Fibroblast of lung (primary cell): ENCODE results near the gene CHDH. TPM values are rescaled to one million over a fixed set of nuclear protein-coding genes. Genes with fewer than 3 reads are reported as not detected.

Experiments used
- DNase-seq, 2 donors: peaks; one replicate each; pipeline versions ENCODE4 v3.0.0 to v3.0.0-alpha.2; 2010; ENCODE audit warnings: low read depth in 2 of 2
- H2AFZ ChIP-seq: 2 replicates; pipeline ENCODE4 v1.5.1; 2012; ENCODE audit warnings: low read length, control low read depth, inconsistent platforms
- H3K27ac ChIP-seq: 2 replicates; pipeline ENCODE4 v1.5.1; 2011; ENCODE audit warnings: low read length, control low read depth; ENCODE audit not compliant: insufficient read depth
- H3K27me3 ChIP-seq: 2 replicates; pipeline ENCODE4 v1.5.1; 2011; ENCODE audit warnings: mild to moderate bottlenecking, low read length; ENCODE audit not compliant: control insufficient read depth, insufficient read depth
- H3K36me3 ChIP-seq: 2 replicates; pipeline ENCODE4 v1.5.1; 2011; ENCODE audit warnings: low read length; ENCODE audit not compliant: control insufficient read depth, insufficient read depth
- H3K4me1 ChIP-seq: 2 replicates; pipeline ENCODE4 v1.5.1; 2011; ENCODE audit warnings: low read length; ENCODE audit not compliant: control insufficient read depth, insufficient read depth; ENCODE audit errors: extremely low read depth
- H3K4me2 ChIP-seq: 2 replicates; pipeline ENCODE4 v1.5.1; 2011; ENCODE audit warnings: low read length, control low read depth; ENCODE audit not compliant: insufficient read depth; ENCODE audit errors: extremely low read depth
- H3K4me3 ChIP-seq, 4 experiments: fragments of 200-600 bp in 1 of 4; sonication (generic) in 1 of 4; replicated peaks in 1 of 4; 2 replicates each; pipeline ENCODE4 v1.5.1; 2011 to 2016; ENCODE audit warnings: low read length in 4 of 4, low read depth in 3 of 4, mild to moderate bottlenecking in 3 of 4, control low read depth in 2 of 4, inconsistent platforms in 1 of 4, mixed read lengths in 1 of 4; ENCODE audit not compliant: insufficient read depth in 1 of 4; ENCODE audit errors: control extremely low read depth in 1 of 4
- H3K79me2 ChIP-seq: 2 replicates; pipeline ENCODE4 v1.5.1; 2012; ENCODE audit warnings: mild to moderate bottlenecking, low read length, inconsistent platforms; ENCODE audit not compliant: control insufficient read depth, insufficient read depth
- H3K9ac ChIP-seq: 2 replicates; pipeline ENCODE4 v1.5.1; 2011; ENCODE audit warnings: mild to moderate bottlenecking, low read length, control low read depth; ENCODE audit not compliant: insufficient read depth
- H3K9me3 ChIP-seq: 2 replicates; pipeline ENCODE4 v1.5.1; 2012; ENCODE audit warnings: low read depth, low read length; ENCODE audit not compliant: control insufficient read depth, insufficient read depth
- H4K20me1 ChIP-seq: 2 replicates; pipeline ENCODE4 v1.5.1; 2011; ENCODE audit warnings: low read length; ENCODE audit not compliant: control insufficient read depth, insufficient read depth; ENCODE audit errors: extremely low read depth
- EZH2 ChIP-seq: IDR thresholded peaks from 2 replicates; pipeline ENCODE4 v1.5.1; 2012; ENCODE audit warnings: low read length, control low read depth, mild to moderate bottlenecking; ENCODE audit errors: missing control alignments
- polyA plus RNA-seq, 2 donors: library from polyadenylated mRNA; depleted of rRNA in 1 of 2; stranded (reverse) in 1 of 2; unstranded in 1 of 2; fragments of >200 nt; gene quantifications; 2 replicates each; pipeline ENCODE4 v1.2.1, GENCODE V29; 2011 to 2012; ENCODE audit warnings: missing spikeins in 1 of 2
- total RNA-seq: library from RNA; depleted of rRNA; stranded (reverse); fragments of >200 nt; gene quantifications from 2 replicates; pipeline ENCODE4 v1.2.1, GENCODE V29; 2014
- TF ChIP-seq, protein P1 (sequence below), 2 donors: IDR thresholded peaks in 1 of 2; conservative IDR thresholded peaks in 1 of 2; 1 replicate in 1 of 2; 2 replicates in 1 of 2; pipeline ENCODE4 v1.5.1; 2011 to 2012; ENCODE audit warnings: low read length in 2 of 2, control low read depth in 1 of 2, inconsistent platforms in 1 of 2, low read depth in 1 of 2, mild to moderate bottlenecking in 1 of 2

Gene CHDH
- total and polyA plus RNA-seq, 2 donors (not counting 1 experiment from before 2014, with no cell fraction given): 0.23 to 0.83 TPM

DNA sequence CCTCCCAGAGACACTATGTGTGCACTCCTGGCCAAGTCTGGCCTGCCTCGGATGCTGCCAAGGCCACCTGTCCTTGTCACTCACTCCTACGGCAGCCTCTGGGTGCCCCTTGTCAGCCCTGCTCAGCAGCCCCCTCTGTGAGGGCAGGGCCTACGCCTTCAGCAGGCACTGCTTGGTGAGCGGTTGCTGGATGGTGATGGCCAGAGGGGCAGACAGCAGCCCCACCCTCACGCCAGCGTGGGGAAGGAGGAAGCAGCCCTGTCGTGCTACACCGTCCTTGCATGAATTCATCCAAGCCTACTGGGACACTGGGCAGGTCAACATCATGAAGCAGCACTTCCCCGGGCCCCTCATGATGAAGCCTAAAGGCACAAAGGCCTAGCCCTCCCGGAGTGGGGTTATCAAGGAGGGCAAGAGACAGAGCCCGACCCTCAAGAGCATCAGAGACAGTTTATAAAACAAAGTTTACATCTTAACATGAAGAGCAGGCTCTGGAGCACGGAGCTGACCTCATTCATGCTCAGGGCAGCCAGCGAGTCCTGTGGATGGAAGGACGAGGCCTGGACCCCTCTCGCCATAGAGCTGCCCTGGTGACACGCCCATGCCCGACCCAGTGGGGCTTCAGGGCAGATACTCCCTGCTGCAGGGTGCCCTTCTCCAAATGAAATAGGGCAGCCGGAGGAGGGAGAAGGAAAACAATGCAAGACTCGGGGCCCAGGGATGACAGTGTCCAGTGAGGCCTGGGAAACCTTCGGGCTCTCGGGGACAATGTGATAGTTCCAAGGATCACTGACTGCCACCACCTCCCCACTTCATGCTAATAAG, 25.3 kb downstream of the CHDH start:
- Histone ChIP-seq H3K79me2 (no peaks in the 10 kb centered on the region), H4K20me1 (no peaks in the 10 kb centered on the region), H3K9ac (no peak overlapping the region), H3K36me3 (no peaks in the 10 kb centered on the region), H3K9me3 (no peaks in the 10 kb centered on the region), H3K27ac (no peak overlapping the region), H3K4me1 (no peaks in the 10 kb centered on the region), H3K4me3 (no peak overlapping the region), H3K4me2 (no peak overlapping the region), H2AFZ (no peak overlapping the region), H3K27me3 (no peaks in the 10 kb centered on the region)
- no peak for DNase-seq
- TF ChIP-seq, protein P1, sequence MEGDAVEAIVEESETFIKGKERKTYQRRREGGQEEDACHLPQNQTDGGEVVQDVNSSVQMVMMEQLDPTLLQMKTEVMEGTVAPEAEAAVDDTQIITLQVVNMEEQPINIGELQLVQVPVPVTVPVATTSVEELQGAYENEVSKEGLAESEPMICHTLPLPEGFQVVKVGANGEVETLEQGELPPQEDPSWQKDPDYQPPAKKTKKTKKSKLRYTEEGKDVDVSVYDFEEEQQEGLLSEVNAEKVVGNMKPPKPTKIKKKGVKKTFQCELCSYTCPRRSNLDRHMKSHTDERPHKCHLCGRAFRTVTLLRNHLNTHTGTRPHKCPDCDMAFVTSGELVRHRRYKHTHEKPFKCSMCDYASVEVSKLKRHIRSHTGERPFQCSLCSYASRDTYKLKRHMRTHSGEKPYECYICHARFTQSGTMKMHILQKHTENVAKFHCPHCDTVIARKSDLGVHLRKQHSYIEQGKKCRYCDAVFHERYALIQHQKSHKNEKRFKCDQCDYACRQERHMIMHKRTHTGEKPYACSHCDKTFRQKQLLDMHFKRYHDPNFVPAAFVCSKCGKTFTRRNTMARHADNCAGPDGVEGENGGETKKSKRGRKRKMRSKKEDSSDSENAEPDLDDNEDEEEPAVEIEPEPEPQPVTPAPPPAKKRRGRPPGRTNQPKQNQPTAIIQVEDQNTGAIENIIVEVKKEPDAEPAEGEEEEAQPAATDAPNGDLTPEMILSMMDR (conservative IDR thresholded peaks at IDR 0.05 in 1 of 2, IDR thresholded peaks at IDR 0.05 in 1 of 2; ENCODE audit: low read depth in 1 of 2, low read length in 2 of 2): no peak
- no peak for TF ChIP-seq EZH2

DNA sequence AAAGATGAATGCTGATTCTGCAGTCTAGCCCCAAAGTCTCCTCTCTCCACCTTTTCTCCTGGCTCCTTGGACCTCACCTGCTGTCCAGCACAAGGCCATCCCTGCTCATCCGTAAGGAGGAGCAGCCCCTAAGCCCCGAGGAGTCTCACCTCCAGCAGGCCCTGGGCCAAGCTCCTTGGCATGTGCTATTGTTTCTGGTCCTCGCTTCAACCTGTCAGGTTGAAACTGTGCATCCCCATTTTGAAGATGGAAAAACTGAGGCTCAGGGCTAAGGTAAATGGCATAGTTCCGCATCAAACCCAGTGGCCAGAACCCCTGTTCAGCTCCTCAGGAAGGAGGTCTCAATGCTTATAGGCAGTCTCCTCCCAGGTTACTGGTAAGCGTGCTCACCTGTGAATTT, 26.1 kb downstream of the CHDH start:
- Histone ChIP-seq H3K4me1 (no peaks in the 10 kb centered on the region), H3K79me2 (no peaks in the 10 kb centered on the region)
- TF ChIP-seq, protein P1 (conservative IDR thresholded peaks at IDR 0.05 in 1 of 2, IDR thresholded peaks at IDR 0.05 in 1 of 2; ENCODE audit: low read depth in 1 of 2, low read length in 2 of 2): no peak
- no peak for TF ChIP-seq EZH2

DNA sequence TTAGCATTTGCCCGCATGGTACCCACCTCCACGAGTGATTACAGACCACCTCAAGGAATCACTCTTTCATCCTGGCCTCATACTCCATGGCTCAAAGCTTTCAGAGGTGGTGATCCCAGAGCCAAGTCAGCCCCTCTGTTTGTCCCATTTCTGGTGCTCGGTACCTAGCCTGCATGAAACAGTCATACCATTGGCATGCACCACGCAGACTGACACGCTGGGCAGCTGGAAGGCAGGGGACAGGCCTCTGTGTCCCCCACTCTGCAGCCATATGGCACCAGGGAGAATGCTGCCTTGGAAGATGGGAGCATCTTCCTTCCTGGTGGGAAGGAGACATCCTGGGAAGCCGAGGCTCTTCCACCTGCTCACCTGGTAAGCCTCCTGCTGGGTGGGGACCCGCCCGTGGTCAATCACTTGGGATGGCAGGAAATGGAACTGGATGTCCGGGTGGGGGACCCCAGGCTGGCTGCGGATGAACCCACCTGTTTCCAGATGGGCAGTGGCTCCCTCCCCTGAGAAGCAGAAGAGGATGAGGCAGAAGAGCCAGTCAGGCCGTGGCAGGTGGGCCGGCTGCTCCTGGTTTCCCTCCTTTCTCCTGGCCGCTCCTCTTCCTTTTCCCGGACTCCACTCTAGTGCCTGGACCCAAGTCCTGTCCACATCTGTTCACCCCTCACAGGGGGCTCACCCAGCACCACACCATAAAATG, 26.9 kb downstream of the CHDH start:
- Histone ChIP-seq H2AFZ (no peak overlapping the region), H3K9ac (no peak overlapping the region), H3K4me2 (no peak overlapping the region), H4K20me1 (no peaks in the 10 kb centered on the region), H3K9me3 (no peaks in the 10 kb centered on the region), H3K36me3 (no peaks in the 10 kb centered on the region), H3K79me2 (no peaks in the 10 kb centered on the region), H3K27me3 (no peaks in the 10 kb centered on the region), H3K27ac (no peak overlapping the region), H3K4me1 (no peaks in the 10 kb centered on the region), H3K4me3 (no peak overlapping the region)
- TF ChIP-seq, protein P1 (conservative IDR thresholded peaks at IDR 0.05 in 1 of 2, IDR thresholded peaks at IDR 0.05 in 1 of 2; ENCODE audit: low read depth in 1 of 2, low read length in 2 of 2): no peak
- TF ChIP-seq EZH2: no peak
- no peak for DNase-seq

More for the DNA sequence above, 26.1 kb downstream of the CHDH start:
- H3K27ac ChIP-seq: no peak overlapping the region
- DNase-seq: no peak
- no peak overlapping the region for H2AFZ ChIP-seq
- H3K27me3 ChIP-seq: no peaks in the 10 kb centered on the region
- H3K9me3 ChIP-seq: no peaks in the 10 kb centered on the region
- no peak overlapping the region for H3K9ac ChIP-seq
- no peaks in the 10 kb centered on the region for H4K20me1 ChIP-seq
- H3K4me2 ChIP-seq: no peak overlapping the region
- no peak overlapping the region for H3K4me3 ChIP-seq
- no peaks in the 10 kb centered on the region for H3K36me3 ChIP-seq
